Endothelial cell (in vitro differentiated cells): ENCODE data around the gene CPT1A. TPM values are rescaled to one million over a fixed set of nuclear protein-coding genes. Genes with fewer than 3 reads are reported as not detected.

Experiments
- DNase-seq: peaks from one replicate; pipeline ENCODE4 v3.0.0; 2021; ENCODE audit warnings: low spot score
- H3K27ac Mint-ChIP-seq: one replicate; pipeline ENCODE4 v1.8.0; 2021; ENCODE audit warnings: mixed read lengths, inconsistent platforms; ENCODE audit not compliant: unreplicated experiment
- H3K27me3 Mint-ChIP-seq: one replicate; pipeline ENCODE4 v1.8.0; 2021; ENCODE audit warnings: mild to moderate bottlenecking, moderate library complexity, mixed read lengths, inconsistent platforms; ENCODE audit not compliant: unreplicated experiment
- H3K36me3 Mint-ChIP-seq: one replicate; pipeline ENCODE4 v1.8.0; 2021; ENCODE audit warnings: mild to moderate bottlenecking, low read depth, mixed read lengths, inconsistent platforms; ENCODE audit not compliant: unreplicated experiment
- H3K4me1 Mint-ChIP-seq: one replicate; pipeline ENCODE4 v1.8.0; 2021; ENCODE audit warnings: mild to moderate bottlenecking, mixed read lengths, inconsistent platforms; ENCODE audit not compliant: unreplicated experiment
- H3K4me3 Mint-ChIP-seq: one replicate; pipeline ENCODE4 v1.8.0; 2021; ENCODE audit warnings: mild to moderate bottlenecking, mixed read lengths, inconsistent platforms; ENCODE audit not compliant: unreplicated experiment
- H3K9me3 Mint-ChIP-seq: one replicate; pipeline ENCODE4 v1.8.0; 2021; ENCODE audit warnings: mixed read lengths, inconsistent platforms; ENCODE audit not compliant: unreplicated experiment
- total RNA-seq: library from RNA; stranded (reverse); fragmentation: NEBNext Ultra II Directional; extraction: Animal tissue kit (Norgen Biotek cat#: 25700); gene quantifications from one replicate; pipeline ENCODE4 v1.2.1, GENCODE V29; 2021; ENCODE audit not compliant: unreplicated experiment
- TF ChIP-seq, protein P1 (sequence below): fragments of 200-600 bp; sonication (generic); IDR thresholded peaks from one replicate; pipeline ENCODE4 v1.5.0; 2021; ENCODE audit warnings: antibody characterized with exemption; ENCODE audit not compliant: unreplicated experiment

CPT1A gene
- total RNA-seq, 1 donor from 2014 or later, result 0.36 TPM

DNA sequence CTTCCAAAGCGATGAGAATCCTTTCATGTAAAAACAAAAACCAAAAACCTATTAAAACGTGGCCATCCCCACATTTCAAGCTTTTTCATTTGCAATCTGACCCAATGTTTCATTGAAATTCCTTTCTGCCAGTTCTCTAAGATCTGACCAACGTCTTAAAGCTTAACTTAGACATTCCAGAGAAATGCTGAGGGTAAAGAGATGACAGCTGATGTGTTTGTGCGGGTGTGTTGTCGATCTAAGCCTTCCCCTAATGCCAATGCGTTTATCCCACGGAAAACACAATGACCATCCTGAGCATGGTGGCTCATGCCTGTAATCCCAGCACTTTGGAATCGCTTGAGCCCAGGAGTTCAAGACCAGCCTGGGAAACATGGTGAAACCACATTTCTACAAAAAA, 84.0 kb downstream of the CPT1A start:
- H3K4me3 Mint-ChIP-seq, result no peak overlapping the region
- no peaks in the 10 kb centered on the region for H3K36me3 Mint-ChIP-seq
- H3K27me3 Mint-ChIP-seq, result peaks cover 5% of the 10 kb centered on the region
- no peak for DNase-seq
- TF ChIP-seq, protein P1, sequence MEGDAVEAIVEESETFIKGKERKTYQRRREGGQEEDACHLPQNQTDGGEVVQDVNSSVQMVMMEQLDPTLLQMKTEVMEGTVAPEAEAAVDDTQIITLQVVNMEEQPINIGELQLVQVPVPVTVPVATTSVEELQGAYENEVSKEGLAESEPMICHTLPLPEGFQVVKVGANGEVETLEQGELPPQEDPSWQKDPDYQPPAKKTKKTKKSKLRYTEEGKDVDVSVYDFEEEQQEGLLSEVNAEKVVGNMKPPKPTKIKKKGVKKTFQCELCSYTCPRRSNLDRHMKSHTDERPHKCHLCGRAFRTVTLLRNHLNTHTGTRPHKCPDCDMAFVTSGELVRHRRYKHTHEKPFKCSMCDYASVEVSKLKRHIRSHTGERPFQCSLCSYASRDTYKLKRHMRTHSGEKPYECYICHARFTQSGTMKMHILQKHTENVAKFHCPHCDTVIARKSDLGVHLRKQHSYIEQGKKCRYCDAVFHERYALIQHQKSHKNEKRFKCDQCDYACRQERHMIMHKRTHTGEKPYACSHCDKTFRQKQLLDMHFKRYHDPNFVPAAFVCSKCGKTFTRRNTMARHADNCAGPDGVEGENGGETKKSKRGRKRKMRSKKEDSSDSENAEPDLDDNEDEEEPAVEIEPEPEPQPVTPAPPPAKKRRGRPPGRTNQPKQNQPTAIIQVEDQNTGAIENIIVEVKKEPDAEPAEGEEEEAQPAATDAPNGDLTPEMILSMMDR, result no peak
- no peak overlapping the region for H3K27ac Mint-ChIP-seq
- no peaks in the 10 kb centered on the region for H3K4me1 Mint-ChIP-seq
- no peaks in the 10 kb centered on the region for H3K9me3 Mint-ChIP-seq

DNA sequence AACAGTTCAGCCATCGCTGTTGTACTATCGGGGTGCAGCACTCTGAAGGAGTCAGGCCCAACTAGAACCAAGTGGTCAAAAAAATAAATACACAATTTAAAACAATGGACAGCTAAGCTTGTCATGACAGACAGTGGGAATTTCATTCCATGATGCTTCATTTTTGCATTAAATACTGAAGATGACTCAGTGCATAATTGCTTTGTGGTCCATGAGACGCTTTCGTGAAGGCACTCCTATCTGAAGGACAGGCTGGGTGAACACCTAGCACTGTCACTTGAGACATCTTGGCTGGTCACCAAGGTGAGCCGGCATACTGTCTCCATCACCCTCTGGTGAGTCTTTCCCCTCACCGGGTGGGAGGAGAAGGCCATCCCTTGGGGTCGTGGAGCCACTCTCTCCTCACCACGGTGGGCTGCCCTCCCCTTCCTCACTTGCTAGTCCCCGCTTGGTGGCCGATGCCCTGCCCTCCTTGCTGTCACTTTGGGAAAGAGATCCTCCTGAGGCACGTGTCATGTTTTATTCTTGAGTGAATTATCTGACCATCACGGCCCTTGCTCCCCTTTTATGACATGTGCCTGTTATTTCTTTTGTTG, 85.4 kb downstream of the CPT1A start:
- H3K4me1 Mint-ChIP-seq, result peaks cover 2% of the 10 kb centered on the region
- TF ChIP-seq, protein P1, result no peak
- no peaks in the 10 kb centered on the region for H3K9me3 Mint-ChIP-seq
- H3K36me3 Mint-ChIP-seq, result no peaks in the 10 kb centered on the region
- peaks cover 5% of the 10 kb centered on the region for H3K27me3 Mint-ChIP-seq
- no peak overlapping the region for H3K4me3 Mint-ChIP-seq
- no peak for DNase-seq
- no peak overlapping the region for H3K27ac Mint-ChIP-seq

DNA sequence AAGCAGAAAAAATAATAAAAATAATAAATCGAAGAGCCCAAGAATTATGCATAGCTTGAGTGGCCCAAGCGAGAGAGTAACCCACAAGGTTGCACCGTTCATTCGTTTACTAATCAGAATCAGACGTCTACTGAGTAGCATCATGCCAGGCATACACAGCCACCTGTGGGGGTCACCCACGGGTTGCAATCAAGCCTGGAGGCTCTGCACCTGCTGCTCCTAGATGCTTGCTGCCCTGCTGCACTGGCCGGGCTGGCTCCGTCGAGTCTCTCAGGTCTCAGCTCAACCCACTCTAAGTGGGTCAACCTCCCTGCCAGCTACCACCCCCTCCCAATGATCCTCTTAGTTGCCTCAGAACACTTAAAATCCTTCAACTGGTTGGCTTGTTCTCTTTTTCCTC, 88.4 kb downstream of the CPT1A start:
- H3K27ac Mint-ChIP-seq, result no peak overlapping the region

GRCh38 chr11:68751331-68751856, 90.3 kb downstream of the CPT1A start, which contains the start of gene TESMIN:
Gene TESMIN (minus strand): TSS chr11:68751520. CDS start chr11:68750660, 860 bp downstream.
- Mint-ChIP-seq H3K9me3 (no peaks in the 10 kb centered on the region), H3K36me3 (no peaks in the 10 kb centered on the region), H3K27ac (no peak within 1 kb of the TSS), H3K4me1 (peaks cover 11% of the 10 kb centered on the region), H3K27me3 (peaks cover 5% of the 10 kb centered on the region), H3K4me3 (peak within 1 kb of the TSS; percentile 62)
- TF ChIP-seq, protein P1, result no peak
- peak; percentile 95 for DNase-seq

More for the DNA sequence above, 88.4 kb downstream of the CPT1A start:
- Mint-ChIP-seq H3K27me3 (peaks cover 8% of the 10 kb centered on the region), H3K36me3 (no peaks in the 10 kb centered on the region), H3K9me3 (no peaks in the 10 kb centered on the region), H3K4me1 (peaks cover 11% of the 10 kb centered on the region), H3K4me3 (no peak overlapping the region)
- no peak for DNase-seq
- TF ChIP-seq, protein P1, result no peak

- TF ChIP-seq, protein P1, result no peak
Observed at GRCh38 chr11:68751004-68751325, 90.8 kb downstream of the CPT1A start.

More at GRCh38 chr11:68751004-68751325, 90.8 kb downstream of the CPT1A start:
- H3K36me3 Mint-ChIP-seq, result no peaks in the 10 kb centered on the region
- H3K4me1 Mint-ChIP-seq, result peaks cover 11% of the 10 kb centered on the region
- H3K4me3 Mint-ChIP-seq, result no peak overlapping the region
- H3K9me3 Mint-ChIP-seq, result no peaks in the 10 kb centered on the region
- peaks cover 3% of the 10 kb centered on the region for H3K27me3 Mint-ChIP-seq
- DNase-seq, result no peak
- H3K27ac Mint-ChIP-seq, result no peak overlapping the region
